Adrenal gland (tissue), 12 donors: ENCODE results near the gene TWIST2. TPM values are rescaled to one million over a fixed set of nuclear protein-coding genes. Genes with fewer than 3 reads are reported as not detected.

Source experiments
- DNase-seq, 7 donors: peaks; one replicate each; pipeline ENCODE4 v3.0.0-alpha.2; 2019 to 2020
- H3K27ac ChIP-seq, 5 donors: fragments of 200-600 bp; sonication (generic) in 4 of 5; 1 replicate in 3 of 5; 2 replicates in 2 of 5; pipeline versions ENCODE4 v1.5.1 to v1.8.0; 2016 to 2020; ENCODE audit warnings: mild to moderate bottlenecking in 1 of 5
- H3K27me3 ChIP-seq: fragments of 200-600 bp; 2 replicates; pipeline ENCODE4 v1.8.0; 2021
- H3K36me3 ChIP-seq, 2 donors: fragments of 200-600 bp; replicated peaks in 1 of 2; 1 replicate in 1 of 2; 2 replicates in 1 of 2; pipeline versions ENCODE4 v1.5.1 to v1.8.0; 2018 to 2022
- H3K4me1 ChIP-seq, 2 donors: fragments of 200-600 bp; replicated peaks in 1 of 2; 1 replicate in 1 of 2; 2 replicates in 1 of 2; pipeline versions ENCODE4 v1.5.1 to v1.8.0; 2018 to 2021
- H3K4me3 ChIP-seq, 4 donors: fragments of 200-600 bp; sonication (generic) in 3 of 4; one replicate each; pipeline ENCODE4 v1.5.1; 2016 to 2018
- H3K9me3 ChIP-seq, 3 donors: fragments of 200-600 bp; sonication (generic) in 1 of 3; replicated peaks in 1 of 3; 1 replicate in 2 of 3; 2 replicates in 1 of 3; pipeline versions ENCODE4 v1.5.1 to v1.8.0; 2016 to 2021
- CTCF ChIP-seq, 6 experiments: fragments of 450-650 bp in 4 of 6; fragments of 200-600 bp in 2 of 6; sonication (generic) in 1 of 6; IDR thresholded peaks; 1 replicate in 5 of 6; 2 replicates in 1 of 6; pipeline versions ENCODE4 v1.5.1 to v1.8.0; 2016 to 2021; ENCODE audit warnings: antibody characterized with exemption in 6 of 6, mild to moderate bottlenecking in 2 of 6, moderate library complexity in 1 of 6
- POLR2A ChIP-seq, 2 donors: fragments of 450-650 bp; IDR thresholded peaks; one replicate each; pipeline ENCODE4 v1.6.1; 2017; ENCODE audit warnings: antibody characterized with exemption in 2 of 2, mild to moderate bottlenecking in 2 of 2, moderate library complexity in 1 of 2
- WGBS, 4 donors: extraction: QIAGEN DNeasy Blood & Tissue Kit in 2 of 4; methylation state at CpG; one replicate each; pipeline versions ENCODE4 v1.1.5 to v1.1.7; 2013 to 2017; 5-methylcytosine and 5-hydroxymethylcytosine counted together
- intact Hi-C, 2 donors: fragments of 100-400 bp; cut with DNase I; formaldehyde crosslinking; loops; one replicate each; pipeline versions ENCODE4 v1.14.1 to v1.15.0; 2022 to 2023
- polyA plus RNA-seq, 3 donors: library from polyadenylated mRNA; stranded (reverse); fragments of 200-250 nt in 2 of 3; fragments of 350-450 nt in 1 of 3; fragmentation: Illumina TruSeq in 1 of 3; extraction: RNeasy Lipid Tissue Mini Kit (QIAGEN cat#74804) in 1 of 3; gene quantifications; one replicate each; pipeline ENCODE4 v1.2.3, GENCODE V29; 2013 to 2014
- total RNA-seq, 9 donors: library from RNA; depleted of rRNA in 4 of 9; stranded (reverse); fragments of >200 nt in 4 of 9; fragments of 120-200 nt in 1 of 9; fragmentation: NEBNext Ultra II Directional in 1 of 9; extraction: Animal tissue kit (Norgen Biotek cat#: 25700) in 1 of 9; gene quantifications; one replicate each; pipeline versions ENCODE4 v1.1.0 to v1.2.4, GENCODE V29; 2013 to 2023
- donor health status: healthy with polysubstance abuse.
- donor health status: Bipolar disorder and iron deficiency.
- donor health status: DM: yes; HTN: yes; CAD: no.
- donor health status: DM: no; HTN: no; CAD: no.
- donor health status: DM: no; HTN: no; CAD: no.
- donor health status: DM: yes; HTN: yes; CAD: no.

The TWIST2 gene
- total and polyA plus RNA-seq, 12 donors, result 1.0 to 20.5 (median 6.0) TPM

- WGBS, 4 donors, result 51 to 56% (median 53%) methylated on average over 5 of the region's 5 CpGs
- H3K27me3 ChIP-seq, result peaks cover 3% of the 10 kb centered on the region
- intact Hi-C loops, result no loop called here
- no peaks in the 10 kb centered on the region for H3K9me3 ChIP-seq
- no peak for TF ChIP-seq POLR2A (IDR thresholded peaks at IDR 0.05)
- TF ChIP-seq CTCF (IDR thresholded peaks at IDR 0.05), result no peak
- no peak overlapping the region for H3K4me3 ChIP-seq
- H3K36me3 ChIP-seq, result no peaks in the 10 kb centered on the region
- no peak overlapping the region for H3K27ac ChIP-seq
- no peak for DNase-seq
- H3K4me1 ChIP-seq, result no peaks in the 10 kb centered on the region
Observed at GRCh38 chr2:238817382-238817781, 30.5 kb upstream of the TWIST2 start.

DNA sequence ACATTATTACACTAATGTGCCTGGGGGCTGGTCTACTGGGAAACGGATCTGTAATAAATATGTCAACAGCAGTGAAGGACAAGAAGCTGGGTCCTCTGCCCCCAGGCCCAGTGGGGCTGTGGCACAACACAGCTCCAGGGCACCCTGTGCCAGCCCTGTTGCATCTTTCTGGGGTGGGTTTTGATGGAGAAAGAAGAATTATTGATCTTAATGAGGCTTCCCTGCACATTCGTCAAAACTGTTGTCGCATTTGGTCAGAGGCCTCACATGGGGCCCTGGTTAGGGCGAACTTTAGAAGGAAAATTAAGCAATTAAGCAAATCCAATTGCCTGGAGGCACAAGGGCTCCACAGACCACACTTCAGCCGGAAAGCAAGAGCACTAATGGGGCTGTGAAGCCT, 30.0 kb upstream of the TWIST2 start:
- no peaks in the 10 kb centered on the region for H3K9me3 ChIP-seq
- H3K4me3 ChIP-seq, result no peak overlapping the region
- H3K36me3 ChIP-seq, result no peaks in the 10 kb centered on the region
- H3K27me3 ChIP-seq, result peaks cover 3% of the 10 kb centered on the region
- no peak for DNase-seq
- intact Hi-C loops, result no loop called here
- no peak overlapping the region for H3K27ac ChIP-seq
- TF ChIP-seq POLR2A (IDR thresholded peaks at IDR 0.05), result no peak
- no peak for TF ChIP-seq CTCF (IDR thresholded peaks at IDR 0.05)
- WGBS, 4 donors, result 47 to 76% (median 66%) methylated on average over 5 of the region's 5 CpGs
- no peaks in the 10 kb centered on the region for H3K4me1 ChIP-seq

DNA sequence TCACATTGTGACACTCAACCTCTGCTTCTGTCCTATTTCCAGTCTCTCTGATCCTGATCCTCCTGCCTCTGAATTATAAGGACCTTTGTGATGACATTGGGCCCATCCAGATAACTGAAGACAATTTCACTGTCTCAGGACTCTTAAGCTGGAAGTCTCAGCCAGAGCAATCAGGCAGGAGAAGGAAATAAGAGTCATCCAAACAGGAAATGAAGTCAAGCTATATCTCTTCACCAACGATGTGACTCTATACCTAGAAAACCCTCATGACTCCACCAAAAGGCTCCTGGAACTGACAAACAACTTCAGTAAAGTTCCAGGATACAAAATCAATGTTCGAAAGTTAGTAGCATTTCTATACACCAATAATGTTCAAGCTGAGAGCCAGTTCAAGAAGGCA, 29.3 kb upstream of the TWIST2 start:
- peaks cover 3% of the 10 kb centered on the region for H3K27me3 ChIP-seq

GRCh38 chr2:238820197-238820596, 27.7 kb upstream of the TWIST2 start:
- 67 to 84% (median 75%) methylated on average over 1 of the region's 1 CpG for WGBS, 4 donors
- no peak for TF ChIP-seq CTCF (IDR thresholded peaks at IDR 0.05)
- Histone ChIP-seq H3K36me3 (no peaks in the 10 kb centered on the region), H3K4me1 (no peaks in the 10 kb centered on the region), H3K9me3 (peaks cover 0 to 4% (median 0%) of the 10 kb centered on the region in 3 donors), H3K4me3 (no peak overlapping the region), H3K27me3 (peaks cover 3% of the 10 kb centered on the region), H3K27ac (no peak overlapping the region)
- intact Hi-C loops, result no loop called here
- no peak for DNase-seq

More for the DNA sequence above, 29.3 kb upstream of the TWIST2 start:
- Histone ChIP-seq H3K4me1 (no peaks in the 10 kb centered on the region), H3K4me3 (no peak overlapping the region), H3K9me3 (no peaks in the 10 kb centered on the region), H3K36me3 (no peaks in the 10 kb centered on the region), H3K27ac (no peak overlapping the region)
- intact Hi-C loops, result no loop called here
- DNase-seq, result no peak
- TF ChIP-seq CTCF (IDR thresholded peaks at IDR 0.05) (no peak), POLR2A (IDR thresholded peaks at IDR 0.05) (no peak)
- WGBS, 4 donors, result 50 to 65% (median 55%) methylated on average over 2 of the region's 2 CpGs
